Breast epithelium (tissue), 3 donors: ENCODE data around the gene SPINDOC.

ENCODE experiments used
- CTCF ChIP-seq, 3 donors: fragments of 450-650 bp; IDR thresholded peaks; one replicate each; pipeline ENCODE4 v1.5.1; 2016 to 2017; ENCODE audit warnings: antibody characterized with exemption in 3 of 3, mild to moderate bottlenecking in 3 of 3, moderate library complexity in 3 of 3
- POLR2A ChIP-seq: fragments of 450-650 bp; IDR thresholded peaks from one replicate; pipeline ENCODE4 v1.6.1; 2016; ENCODE audit warnings: antibody characterized with exemption, mild to moderate bottlenecking, moderate library complexity

GRCh38 chr11:63833048-63833447, 19.8 kb downstream of the SPINDOC start:
- TF ChIP-seq CTCF (IDR thresholded peaks at IDR 0.05) (no peak), POLR2A (no peak)
